H1 (cell line): ENCODE data around the gene HIBCH. TPM values are rescaled to one million over a fixed set of nuclear protein-coding genes. Genes with fewer than 3 reads are reported as not detected.

Experiments used
- CTCF ChIA-PET: fragments of 300-600 bp; sonication (Branson Sonifier 250); formaldehyde crosslinking; loops from one replicate; lab custom pipeline; 2021; ENCODE audit not compliant: partially characterized antibody; lab: Charles Lee
- POLR2A ChIA-PET: fragments of 300-600 bp; sonication (Branson Sonifier 250); formaldehyde crosslinking; loops from one replicate; lab custom pipeline; 2021; ENCODE audit warnings: inconsistent platforms; ENCODE audit not compliant: partially characterized antibody; lab: Charles Lee
- DNase-seq, 2 experiments: peaks; one replicate each; pipeline versions ENCODE4 v3.0.0 to v3.0.0-alpha.2; 2010 to 2022; ENCODE audit warnings: low spot score in 2 of 2, low read depth in 1 of 2, mixed read lengths in 1 of 2
- FAIRE-seq: peaks from 2 replicates; lab custom pipeline; 2011; peaks lifted over from hg19 to GRCh38; lab: Jason Lieb, UNC
- H2AFZ ChIP-seq: 2 replicates; pipeline ENCODE4 v1.8.1; 2012; ENCODE audit warnings: low read length, inconsistent platforms
- H2AK5ac ChIP-seq: 2 replicates; pipeline ENCODE4 v1.6.1; 2013; ENCODE audit warnings: low read depth, low read length
- H2BK120ac ChIP-seq: replicated peaks from 2 replicates; pipeline ENCODE3; 2013; ENCODE audit warnings: low read depth, low read length, inconsistent platforms
- H2BK12ac ChIP-seq: 2 replicates; pipeline ENCODE4 v1.6.1; 2013; ENCODE audit warnings: low read depth, low read length
- H2BK15ac ChIP-seq: 2 replicates; pipeline ENCODE4 v1.6.1; 2013; ENCODE audit warnings: low read length
- H2BK20ac ChIP-seq: 2 replicates; pipeline ENCODE4 v1.6.1; 2013; ENCODE audit warnings: low read length
- H2BK5ac ChIP-seq: 2 replicates; pipeline ENCODE4 v1.6.1; 2013; ENCODE audit warnings: low read depth, low read length
- H3K14ac ChIP-seq: 2 replicates; pipeline ENCODE4 v1.6.1; 2013; ENCODE audit warnings: inconsistent platforms; ENCODE audit not compliant: insufficient read length
- H3K18ac ChIP-seq: 2 replicates; pipeline ENCODE4 v1.6.1; 2013; ENCODE audit warnings: low read length; ENCODE audit errors: extremely low read depth
- H3K23ac ChIP-seq: 2 replicates; pipeline ENCODE4 v1.6.1; 2013; ENCODE audit warnings: inconsistent platforms; ENCODE audit not compliant: insufficient read length
- H3K23me2 ChIP-seq: 2 replicates; pipeline ENCODE4 v1.6.1; 2013; ENCODE audit warnings: low read depth, low read length
- H3K27ac ChIP-seq: 2 replicates; pipeline ENCODE4 v1.6.1; 2011; ENCODE audit warnings: low read depth, low read length, inconsistent platforms
- H3K27me3 ChIP-seq, 4 experiments: replicated peaks in 1 of 4; 1 replicate in 1 of 4; 2 replicates in 3 of 4; pipeline versions ENCODE4 v1.6.1 to v1.8.1; 2011 to 2013; ENCODE audit warnings: low read length in 3 of 4, mild to moderate bottlenecking in 3 of 4, inconsistent platforms in 2 of 4, mixed read lengths in 2 of 4, moderate library complexity in 1 of 4; ENCODE audit not compliant: control insufficient read depth in 3 of 4, insufficient read depth in 3 of 4; ENCODE audit errors: extremely low read depth in 1 of 4
- H3K36me3 ChIP-seq, 4 experiments: 2 replicates each; pipeline versions ENCODE4 v1.6.1 to v1.8.1; 2011 to 2013; ENCODE audit warnings: mild to moderate bottlenecking in 4 of 4, low read length in 3 of 4, moderate library complexity in 2 of 4, control low read depth in 1 of 4, inconsistent platforms in 1 of 4; ENCODE audit not compliant: insufficient read depth in 4 of 4, control insufficient read depth in 2 of 4
- H3K4ac ChIP-seq: replicated peaks from 2 replicates; pipeline ENCODE3; 2013; ENCODE audit warnings: low read length, low read depth, mixed read lengths, inconsistent platforms; ENCODE audit not compliant: insufficient read length
- H3K4me1 ChIP-seq, 4 experiments: replicated peaks in 1 of 4; 1 replicate in 1 of 4; 2 replicates in 3 of 4; pipeline versions ENCODE4 v1.6.1 to v1.8.1; 2011 to 2013; ENCODE audit warnings: low read length in 3 of 4, inconsistent platforms in 2 of 4, mixed read lengths in 1 of 4; ENCODE audit not compliant: insufficient read depth in 4 of 4, control insufficient read depth in 3 of 4
- H3K4me2 ChIP-seq, 2 experiments: 2 replicates each; pipeline versions ENCODE4 v1.6.1 to v1.8.1; 2011 to 2013; ENCODE audit warnings: low read depth in 2 of 2, low read length in 2 of 2, control low read depth in 1 of 2, inconsistent platforms in 1 of 2, mild to moderate bottlenecking in 1 of 2; ENCODE audit not compliant: insufficient read depth in 1 of 2
- H3K4me3 ChIP-seq, 4 experiments: fragments of 200-600, 300-600 bp in 1 of 4; sonication (generic), shearing (Covaris generic), sonication (Bioruptor Twin) in 1 of 4; 2 replicates each; pipeline versions ENCODE4 v1.5.1 to v1.8.1; 2011 to 2016; ENCODE audit warnings: low read length in 4 of 4, low read depth in 3 of 4, control low read depth in 2 of 4, inconsistent platforms in 2 of 4, mild to moderate bottlenecking in 2 of 4, mixed read lengths in 1 of 4, moderate library complexity in 1 of 4; ENCODE audit not compliant: insufficient read depth in 2 of 4; ENCODE audit errors: extremely low read depth in 1 of 4
- H3K56ac ChIP-seq: replicated peaks from 2 replicates; pipeline ENCODE3; 2013; ENCODE audit warnings: low read depth, mild to moderate bottlenecking, mixed read lengths, low read length, inconsistent platforms; ENCODE audit not compliant: insufficient read length
- H3K79me1 ChIP-seq: 2 replicates; pipeline ENCODE4 v1.6.1; 2013; ENCODE audit warnings: low read depth, low read length, control low read depth
- H3K79me2 ChIP-seq, 2 experiments: 2 replicates each; pipeline versions ENCODE4 v1.6.1 to v1.8.1; 2012 to 2013; ENCODE audit warnings: low read length in 2 of 2, mild to moderate bottlenecking in 2 of 2, inconsistent platforms in 1 of 2; ENCODE audit not compliant: insufficient read depth in 2 of 2, control insufficient read depth in 1 of 2
- H3K9ac ChIP-seq, 4 experiments: replicated peaks in 1 of 4; 1 replicate in 1 of 4; 2 replicates in 3 of 4; pipeline versions ENCODE4 v1.6.1 to v1.8.1; 2011 to 2013; ENCODE audit warnings: low read depth in 3 of 4, low read length in 3 of 4, control low read depth in 2 of 4, mild to moderate bottlenecking in 2 of 4, moderate library complexity in 2 of 4, inconsistent platforms in 1 of 4; ENCODE audit errors: extremely low read depth in 1 of 4
- H3K9me3 ChIP-seq, 2 experiments: 2 replicates each; pipeline versions ENCODE4 v1.6.1 to v1.8.1; 2012 to 2013; ENCODE audit warnings: mild to moderate bottlenecking in 2 of 2, moderate library complexity in 2 of 2, control low read depth in 1 of 2, inconsistent platforms in 1 of 2, low read depth in 1 of 2, low read length in 1 of 2, mixed read lengths in 1 of 2; ENCODE audit not compliant: insufficient read depth in 2 of 2
- H4K20me1 ChIP-seq, 2 experiments: replicated peaks in 1 of 2; 2 replicates each; pipeline versions ENCODE3 to v1.8.1; 2011 to 2013; ENCODE audit warnings: inconsistent platforms in 2 of 2, low read length in 2 of 2, mild to moderate bottlenecking in 1 of 2; ENCODE audit not compliant: insufficient read depth in 2 of 2, control insufficient read depth in 1 of 2
- H4K5ac ChIP-seq: 2 replicates; pipeline ENCODE4 v1.6.1; 2013; ENCODE audit warnings: low read length, low read depth, mixed read lengths, inconsistent platforms; ENCODE audit not compliant: insufficient read length
- H4K8ac ChIP-seq: 2 replicates; pipeline ENCODE4 v1.8.0; 2013; ENCODE audit warnings: mild to moderate bottlenecking, moderate library complexity, low read length, inconsistent platforms; ENCODE audit not compliant: insufficient read depth; ENCODE audit errors: extremely low read depth
- H4K91ac ChIP-seq: replicated peaks from 2 replicates; pipeline ENCODE3; 2013; ENCODE audit warnings: low read length, mixed read lengths, inconsistent platforms; ENCODE audit not compliant: insufficient read length
- EZH2 ChIP-seq: fragments of 200-600 bp; sonication (generic); IDR thresholded peaks from 2 replicates; pipeline ENCODE4 v1.7.1; 2012; ENCODE audit warnings: low read depth, mild to moderate bottlenecking, moderate library complexity, low read length, inconsistent platforms; ENCODE audit not compliant: severe bottlenecking
- HDAC2 ChIP-seq, 2 experiments: fragments of 300-600 bp in 1 of 2; sonication (generic) in 1 of 2; IDR thresholded peaks; 2 replicates each; pipeline ENCODE4 v1.6.1; 2011 to 2012; ENCODE audit warnings: low read depth in 2 of 2, low read length in 2 of 2, mild to moderate bottlenecking in 2 of 2, moderate library complexity in 2 of 2, borderline replicate concordance in 1 of 2, inconsistent platforms in 1 of 2
- SAP30 ChIP-seq: fragments of 300-600 bp; sonication (generic); IDR thresholded peaks from 2 replicates; pipeline ENCODE4 v1.7.1; 2012; ENCODE audit warnings: low read length, moderate library complexity, mild to moderate bottlenecking, inconsistent platforms; ENCODE audit not compliant: insufficient read depth, insufficient replicate concordance
- SIRT6 ChIP-seq: IDR thresholded peaks from one replicate; pipeline ENCODE4 v1.7.1; 2012; ENCODE audit warnings: low read length, inconsistent platforms
- TCF12 ChIP-seq: IDR thresholded peaks from 2 replicates; pipeline ENCODE4 v1.6.1; 2011; ENCODE audit warnings: low read depth, mild to moderate bottlenecking, low read length
- USF2 ChIP-seq: IDR thresholded peaks from 2 replicates; pipeline ENCODE4 v1.6.1; 2011; ENCODE audit warnings: low read length, improper control_type of control experiment
- WGBS, 2 experiments: shearing (Covaris generic) in 1 of 2; methylation state at CpG; one replicate each; pipeline versions ENCODE4 v1.1.6 to v1.1.7; 2013 to 2015; ENCODE audit warnings: low lambda C conversion rate in 2 of 2, mixed read lengths in 2 of 2, inconsistent platforms in 1 of 2, low coverage in 1 of 2, missing lambda C conversion rate in 1 of 2; ENCODE audit not compliant: insufficient replicate concordance in 2 of 2, insufficient coverage in 1 of 2, insufficient read length in 1 of 2; ENCODE audit errors: extremely low coverage in 1 of 2, missing lambda C conversion rate in 1 of 2; 5-methylcytosine and 5-hydroxymethylcytosine counted together
- polyA plus RNA-seq, 7 experiments: library from polyadenylated mRNA; depleted of rRNA in 3 of 7; stranded (reverse) in 5 of 7; unstranded in 2 of 7; fragments of >200 nt in 5 of 7; fragments of 200-250 nt in 2 of 7; gene quantifications; 1 replicate in 5 of 7; 2 replicates in 1 of 7; 4 replicates in 1 of 7; pipeline versions ENCODE4 v1.2.1 to v1.2.3, GENCODE V29; 2011 to 2013; ENCODE audit warnings: missing spikeins in 2 of 7, mixed read lengths in 2 of 7
- total RNA-seq: library from RNA; stranded (reverse); fragmentation: NEBNext Ultra II Directional; extraction: Animal tissue kit (Norgen Biotek cat#: 25700); gene quantifications from 2 replicates; pipeline ENCODE4 v1.2.1, GENCODE V29; 2021

Gene HIBCH
- total and polyA plus RNA-seq, 2 of the 8 experiments (the other 6 are each of a cell fraction or from before 2014, with no cell fraction given): 7.5 to 31.8 TPM

GRCh38 chr2:190362894-190363293 is 43.3 kb upstream of the HIBCH start:
- Histone ChIP-seq H2BK12ac (no peak overlapping the region), H2AK5ac (no peak overlapping the region), H4K20me1 (no peaks in the 10 kb centered on the region), H2BK5ac (no peak overlapping the region), H3K18ac (no peak overlapping the region), H3K9ac (no peak overlapping the region), H3K4ac (no peak overlapping the region), H3K23ac (no peak overlapping the region), H4K8ac (no peak overlapping the region), H3K4me2 (no peak overlapping the region), H3K23me2 (no peaks in the 10 kb centered on the region), H3K9me3 (no peaks in the 10 kb centered on the region), H3K27me3 (no peaks in the 10 kb centered on the region), H3K27ac (no peak overlapping the region), H3K79me2 (no peaks in the 10 kb centered on the region; a peak in 1 of 4 replicates), H2BK20ac (no peak overlapping the region), H3K36me3 (no peaks in the 10 kb centered on the region), H4K91ac (no peak overlapping the region), H2BK15ac (no peak overlapping the region), H2AFZ (no peak overlapping the region), H3K56ac (no peak overlapping the region), H3K4me1 (no peaks in the 10 kb centered on the region), H4K5ac (no peak overlapping the region), H3K79me1 (no peaks in the 10 kb centered on the region), H2BK120ac (no peak overlapping the region), H3K4me3 (no peak overlapping the region), H3K14ac (no peak overlapping the region)
- TF ChIP-seq USF2 (no peak), EZH2 (no peak), SIRT6 (no peak), SAP30 (no peak), HDAC2 (IDR thresholded peaks at IDR 0.05; ENCODE audit: borderline replicate concordance in 1 of 2, low read depth in 2 of 2, low read length in 2 of 2) (no peak), TCF12 (no peak)
- 85% methylated on average over 1 of the region's 1 CpG; no CpG with 5 or more reads in 1 of the 2 experiments for WGBS, 2 experiments
- no peak for FAIRE-seq
- POLR2A ChIA-PET: no interaction called here
- DNase-seq: no peak
- CTCF ChIA-PET: no interaction called here
